HFF-Myc (cell line): ENCODE results near the gene FNDC1.

ENCODE experiments used
- DNase-seq: peaks from one replicate; pipeline ENCODE4 v3.0.0-alpha.2; 2011; ENCODE audit warnings: low read depth; ENCODE audit errors: extremely low read depth
- H3K4me3 ChIP-seq: replicated peaks from 2 replicates; pipeline ENCODE4 v1.5.1; 2011; ENCODE audit warnings: low read depth, mild to moderate bottlenecking, control low read depth, low read length
- TF ChIP-seq, protein P1 (sequence below): IDR thresholded peaks from 2 replicates; pipeline ENCODE4 v1.5.1; 2012; ENCODE audit warnings: mild to moderate bottlenecking, low read depth, low read length, control low read depth; ENCODE audit errors: missing control alignments

Gene FNDC1

DNA sequence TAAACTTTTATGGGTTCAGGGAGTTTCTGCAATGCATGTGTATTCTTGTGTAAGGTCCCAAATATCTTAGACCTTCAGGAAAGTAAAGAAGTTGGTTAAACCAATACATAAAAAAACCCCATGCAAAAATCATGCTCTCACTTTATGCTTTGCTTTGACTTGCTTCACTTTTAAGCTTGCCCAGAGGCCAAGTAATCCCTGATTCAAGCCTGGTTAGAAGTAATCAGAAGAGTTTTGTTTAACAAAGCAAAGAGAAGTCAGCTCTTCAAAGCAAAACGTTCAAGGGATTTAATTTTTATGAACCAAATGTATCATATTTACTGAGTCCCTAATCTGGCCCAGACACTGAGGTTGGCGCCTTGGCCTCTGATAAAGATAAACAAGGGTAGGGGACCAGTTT is 26.7 kb upstream of the FNDC1 start:
- DNase-seq: no peak
- no peak overlapping the region for H3K4me3 ChIP-seq
- TF ChIP-seq, protein P1, sequence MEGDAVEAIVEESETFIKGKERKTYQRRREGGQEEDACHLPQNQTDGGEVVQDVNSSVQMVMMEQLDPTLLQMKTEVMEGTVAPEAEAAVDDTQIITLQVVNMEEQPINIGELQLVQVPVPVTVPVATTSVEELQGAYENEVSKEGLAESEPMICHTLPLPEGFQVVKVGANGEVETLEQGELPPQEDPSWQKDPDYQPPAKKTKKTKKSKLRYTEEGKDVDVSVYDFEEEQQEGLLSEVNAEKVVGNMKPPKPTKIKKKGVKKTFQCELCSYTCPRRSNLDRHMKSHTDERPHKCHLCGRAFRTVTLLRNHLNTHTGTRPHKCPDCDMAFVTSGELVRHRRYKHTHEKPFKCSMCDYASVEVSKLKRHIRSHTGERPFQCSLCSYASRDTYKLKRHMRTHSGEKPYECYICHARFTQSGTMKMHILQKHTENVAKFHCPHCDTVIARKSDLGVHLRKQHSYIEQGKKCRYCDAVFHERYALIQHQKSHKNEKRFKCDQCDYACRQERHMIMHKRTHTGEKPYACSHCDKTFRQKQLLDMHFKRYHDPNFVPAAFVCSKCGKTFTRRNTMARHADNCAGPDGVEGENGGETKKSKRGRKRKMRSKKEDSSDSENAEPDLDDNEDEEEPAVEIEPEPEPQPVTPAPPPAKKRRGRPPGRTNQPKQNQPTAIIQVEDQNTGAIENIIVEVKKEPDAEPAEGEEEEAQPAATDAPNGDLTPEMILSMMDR: no peak

DNA sequence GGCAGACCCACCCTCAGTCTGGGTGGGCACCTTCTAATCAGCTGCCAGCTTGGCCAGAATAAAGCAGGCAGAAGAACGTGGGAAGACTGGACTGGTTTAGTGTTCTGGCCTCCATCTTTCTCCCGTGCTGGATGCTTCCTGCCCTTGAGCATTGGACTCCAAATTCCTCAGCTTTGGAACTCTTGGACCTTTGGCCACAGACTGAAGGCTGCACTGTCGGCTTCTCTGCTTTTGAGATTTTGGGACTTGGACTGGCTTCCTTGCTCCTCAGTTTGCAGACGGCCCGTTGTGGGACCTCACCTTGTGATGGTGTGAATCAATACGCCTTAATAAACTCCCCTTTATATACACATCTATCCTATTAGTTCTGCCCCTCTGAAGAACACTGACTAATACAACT is 20.6 kb upstream of the FNDC1 start:
- TF ChIP-seq, protein P1: no peak
- no peak for DNase-seq
- H3K4me3 ChIP-seq: no peak overlapping the region

DNA sequence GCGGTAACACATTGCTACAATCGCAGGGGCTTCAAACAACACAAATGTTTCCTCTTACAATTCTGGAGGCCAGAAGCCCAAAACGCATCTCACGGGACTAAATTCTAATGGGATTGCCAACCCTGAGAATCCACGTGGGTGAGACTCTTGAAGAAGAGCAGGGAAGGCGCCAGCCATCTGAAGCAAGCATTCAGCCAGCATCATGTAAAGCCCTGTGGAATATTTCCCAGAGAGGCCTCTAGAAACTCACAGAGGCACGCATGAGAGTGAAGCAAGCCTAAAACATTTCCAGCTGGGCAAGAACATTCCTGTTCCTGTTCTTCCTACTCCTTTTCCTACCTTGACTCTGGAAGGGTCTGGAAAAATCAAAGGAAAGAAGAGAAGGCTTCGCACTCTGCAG is 19.6 kb upstream of the FNDC1 start:
- DNase-seq: no peak
- TF ChIP-seq, protein P1: no peak

DNA sequence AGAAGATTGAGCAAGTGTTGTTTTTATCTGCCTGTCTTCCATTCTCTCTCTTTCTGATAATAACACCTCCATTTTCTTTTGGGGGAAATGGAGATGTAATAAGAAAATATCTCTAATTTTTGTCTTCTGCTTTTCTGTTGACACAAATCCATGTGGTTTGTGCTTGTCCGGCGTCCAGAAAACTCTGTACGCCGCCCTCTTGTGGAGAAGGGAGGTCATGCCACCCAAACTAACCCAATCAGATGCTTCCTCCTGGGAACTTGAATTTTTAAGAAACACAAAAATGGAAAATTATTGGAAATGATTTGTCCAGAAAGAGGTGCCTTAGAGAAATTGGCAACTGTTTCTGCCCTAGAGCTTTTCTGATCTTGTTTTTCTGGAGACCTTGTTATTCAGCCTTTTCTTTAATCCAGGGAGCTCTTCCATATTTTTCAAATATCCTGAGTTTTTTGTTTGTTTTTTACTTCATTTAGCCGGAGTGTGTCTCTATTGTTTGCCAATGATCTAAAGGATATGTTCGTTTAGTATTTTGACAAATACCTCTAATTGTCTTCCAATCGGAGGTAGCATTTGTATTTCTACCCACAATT is 17.8 kb upstream of the FNDC1 start:
- no peak overlapping the region for H3K4me3 ChIP-seq
- DNase-seq: no peak
- TF ChIP-seq, protein P1: peak; percentile 82

More for the DNA sequence above, 19.6 kb upstream of the FNDC1 start:
- no peak overlapping the region for H3K4me3 ChIP-seq

DNA sequence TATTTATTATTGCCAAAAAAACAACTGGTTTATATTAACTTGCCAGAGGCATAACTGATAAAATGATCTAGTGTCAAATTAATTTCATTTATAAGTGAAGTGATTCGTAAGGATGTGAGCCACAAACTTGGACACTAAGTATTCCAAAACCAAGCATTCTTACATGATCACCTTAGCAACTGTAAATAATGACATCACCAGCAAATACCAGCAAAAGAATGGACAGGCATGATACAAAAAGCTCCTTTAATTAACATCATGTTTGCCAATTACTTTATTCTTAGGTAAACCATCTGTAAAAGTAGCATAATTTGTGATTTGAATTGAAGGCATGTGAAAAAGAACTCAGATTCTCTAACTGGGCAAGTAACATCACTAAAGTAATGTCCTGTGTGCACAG is 17.2 kb upstream of the FNDC1 start:
- no peak for DNase-seq
- TF ChIP-seq, protein P1: no peak
- H3K4me3 ChIP-seq: no peak overlapping the region

DNA sequence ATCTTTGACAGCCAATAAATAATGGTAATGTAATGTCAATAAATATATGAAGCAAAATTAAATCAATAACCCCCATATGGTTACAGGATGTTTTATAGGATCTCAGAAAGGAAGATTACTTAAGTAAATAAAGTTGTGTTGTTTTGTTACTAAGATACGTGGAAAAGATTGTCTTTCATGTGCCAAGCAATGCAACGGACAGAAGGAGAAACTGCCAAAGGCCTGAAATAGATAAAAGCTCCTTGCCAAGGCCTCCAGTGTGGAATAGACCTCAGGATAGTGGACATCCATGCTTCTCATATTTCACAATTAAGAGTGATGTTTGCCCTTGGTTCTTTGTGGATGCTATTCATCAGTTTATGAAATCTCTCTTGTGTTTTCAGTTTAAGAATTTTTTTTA is 16.4 kb upstream of the FNDC1 start:
- no peak for DNase-seq
- TF ChIP-seq, protein P1: no peak
- no peak overlapping the region for H3K4me3 ChIP-seq

DNA sequence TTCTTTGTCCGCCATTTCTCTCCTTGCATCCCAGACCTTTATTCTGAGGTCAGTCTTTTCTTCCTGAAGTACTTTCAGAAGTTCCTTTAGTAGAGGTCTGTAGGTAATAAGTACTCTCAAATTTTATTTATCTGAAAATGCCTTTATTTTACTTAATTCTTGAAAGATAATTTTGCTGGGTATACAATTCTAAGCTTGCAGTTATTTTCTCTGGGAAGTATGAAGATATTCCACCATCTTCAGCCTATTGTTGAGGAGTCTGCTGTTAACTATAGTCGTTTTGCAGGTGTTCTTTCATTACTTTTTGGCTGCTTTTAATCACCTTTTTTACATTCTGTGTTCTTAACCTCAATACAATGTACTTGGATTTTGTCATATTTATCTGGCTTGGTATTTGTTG is 13.5 kb upstream of the FNDC1 start:
- TF ChIP-seq, protein P1: no peak
- no peak overlapping the region for H3K4me3 ChIP-seq
- no peak for DNase-seq
